Sigmoid colon (tissue), 4 donors: Measurements from ENCODE around the gene NACC1.

Experiments used
- CTCF ChIP-seq, 4 experiments: fragments of 450-650 bp in 3 of 4; fragments of 200-600 bp in 1 of 4; IDR thresholded peaks; one replicate each; pipeline ENCODE4 v1.5.1; 2016 to 2019; ENCODE audit warnings: antibody characterized with exemption in 4 of 4, mild to moderate bottlenecking in 3 of 4, moderate library complexity in 2 of 4
- POLR2A ChIP-seq, 2 donors: fragments of 450-650 bp; IDR thresholded peaks; one replicate each; pipeline ENCODE4 v1.6.1; 2016; ENCODE audit warnings: antibody characterized with exemption in 2 of 2, mild to moderate bottlenecking in 2 of 2, moderate library complexity in 2 of 2
- POLR2AphosphoS5 ChIP-seq, 4 donors: sonication (generic); formaldehyde crosslinking; IDR thresholded peaks; one replicate each; pipeline ENCODE4 v1.6.1; 2017; ENCODE audit warnings: antibody characterized with exemption in 4 of 4

- TF ChIP-seq CTCF (IDR thresholded peaks at IDR 0.05), result no peak
- no peak for TF ChIP-seq POLR2AphosphoS5 (IDR thresholded peaks at IDR 0.05)
- no peak for TF ChIP-seq POLR2A (IDR thresholded peaks at IDR 0.05)
These were observed 53.1 kb downstream of the NACC1 start for GRCh38 chr19:13171146-13171545.
